K562 (cell line): Measurements from ENCODE around the gene MAD1L1. TPM values are rescaled to one million over a fixed set of nuclear protein-coding genes. Genes with fewer than 3 reads are reported as not detected.

ENCODE experiments used
- ATAC-seq: fragments of 200-7000 bp; cut with Tn5 transposase; 3 replicates; pipeline ENCODE4 v1.9.1; 2020; ENCODE audit warnings: moderate library complexity
- BruUV-seq: library from RNA; stranded (reverse); fragments of 400-500 nt; replicated peaks from 2 replicates; lab custom pipeline; 2021; lab: Mats Ljungman, UMichigan
- CTCF ChIA-PET: fragments of 300-600 bp; formaldehyde crosslinking; extraction: SDS; loops from one replicate; lab custom pipeline; 2021; ENCODE audit warnings: low intra/inter-chr PET ratio; lab: Yijun Ruan, JAX
- POLR2A ChIA-PET: fragments of 300-600, 350-650 bp; sonication (Branson Sonifier 250); formaldehyde crosslinking; extraction: SDS; loops from one replicate; lab custom pipeline; 2021; ENCODE audit warnings: antibody characterized with exemption, inconsistent platforms; lab: Yijun Ruan, JAX
- DNase-seq, 4 experiments: peaks; one replicate each; pipeline versions ENCODE4 v3.0.0 to v3.0.0-alpha.2; 2011 to 2018; ENCODE audit warnings: low spot score in 3 of 4, mixed read lengths in 3 of 4; ENCODE audit errors: extremely low read depth in 1 of 4
- FAIRE-seq: peaks from 2 replicates; lab custom pipeline; 2011; peaks lifted over from hg19 to GRCh38; lab: Jason Lieb, UNC
- H2AFZ ChIP-seq: 2 replicates; pipeline ENCODE4 v1.6.0; 2011; ENCODE audit warnings: low read depth, low read length, control low read depth, inconsistent platforms
- H3K27ac ChIP-seq: fragments of 200-600 bp; 3 replicates; pipeline ENCODE4 v1.8.0; 2011; ENCODE audit warnings: low read depth, mild to moderate bottlenecking, control low read depth, inconsistent platforms, low read length, moderate library complexity, mixed read lengths; ENCODE audit errors: extremely low read depth
- H3K27me3 ChIP-seq, 2 experiments: fragments of 300-600 bp in 1 of 2; 2 replicates in 1 of 2; 3 replicates in 1 of 2; pipeline versions ENCODE4 v1.6.0 to v1.8.0; 2011; ENCODE audit warnings: inconsistent platforms in 2 of 2, low read length in 2 of 2, mild to moderate bottlenecking in 1 of 2, mixed read lengths in 1 of 2, moderate library complexity in 1 of 2; ENCODE audit not compliant: control insufficient read depth in 2 of 2, insufficient read depth in 2 of 2
- H3K36me3 ChIP-seq: fragments of 300-600 bp; 3 replicates; pipeline ENCODE4 v1.8.0; 2011; ENCODE audit warnings: mild to moderate bottlenecking, low read length, inconsistent platforms; ENCODE audit not compliant: control insufficient read depth, insufficient read depth
- H3K4me1 ChIP-seq, 2 experiments: fragments of 200-600 bp in 1 of 2; replicated peaks in 1 of 2; 2 replicates in 1 of 2; 3 replicates in 1 of 2; pipeline versions ENCODE4 v1.5.1 to v1.8.0; 2011; ENCODE audit warnings: inconsistent platforms in 2 of 2, low read length in 2 of 2, mild to moderate bottlenecking in 1 of 2, mixed read lengths in 1 of 2, moderate library complexity in 1 of 2; ENCODE audit not compliant: control insufficient read depth in 2 of 2, insufficient read depth in 2 of 2
- H3K4me2 ChIP-seq: 2 replicates; pipeline ENCODE4 v1.6.1; 2011; ENCODE audit warnings: low read length, control low read depth, inconsistent platforms, mixed read lengths; ENCODE audit not compliant: insufficient read depth
- H3K4me3 ChIP-seq: fragments of 200-600 bp; sonication (generic), shearing (Covaris generic); 2 replicates; pipeline ENCODE4 v1.5.1; 2016; ENCODE audit warnings: control low read depth, inconsistent platforms
- H3K79me2 ChIP-seq: fragments of 200-600 bp; 3 replicates; pipeline ENCODE4 v1.8.0; 2011; ENCODE audit warnings: low read length, inconsistent platforms; ENCODE audit not compliant: control insufficient read depth, insufficient read depth
- H3K9ac ChIP-seq, 2 experiments: 2 replicates each; pipeline versions ENCODE4 v1.6.0 to v1.6.1; 2011; ENCODE audit warnings: low read depth in 2 of 2, low read length in 2 of 2, control low read depth in 1 of 2, inconsistent platforms in 1 of 2, mild to moderate bottlenecking in 1 of 2, mixed read lengths in 1 of 2; ENCODE audit not compliant: insufficient read depth in 1 of 2
- H3K9me1 ChIP-seq: one replicate; pipeline ENCODE4 v1.6.0; 2011; ENCODE audit warnings: inconsistent platforms, mild to moderate bottlenecking, low read length, moderate library complexity; ENCODE audit not compliant: control insufficient read depth, insufficient read depth
- H3K9me3 ChIP-seq: replicated peaks from 2 replicates; pipeline ENCODE4 v1.5.1; 2011; ENCODE audit warnings: low read depth, low read length, inconsistent platforms; ENCODE audit not compliant: control insufficient read depth, insufficient read depth
- H4K20me1 ChIP-seq: replicated peaks from 2 replicates; pipeline ENCODE4 v1.6.1; 2011; ENCODE audit warnings: low read length, inconsistent platforms, mixed read lengths; ENCODE audit not compliant: control insufficient read depth, insufficient read depth
- ARID4B ChIP-seq: sonication (generic); formaldehyde crosslinking; IDR thresholded peaks from 2 replicates; pipeline ENCODE4 v1.8.0; 2022; ENCODE audit warnings: mild to moderate bottlenecking, missing genetic modification reagents
- EP300 ChIP-seq: IDR thresholded peaks from 2 replicates; pipeline ENCODE4 v1.6.1; 2012; ENCODE audit warnings: low read length, improper control_type of control experiment
- NONO ChIP-seq, 2 experiments: fragments of 200-400 bp in 1 of 2; fragments of 450-650 bp in 1 of 2; formaldehyde crosslinking in 1 of 2; IDR thresholded peaks; 2 replicates each; pipeline ENCODE4 v1.6.1; 2017; ENCODE audit warnings: low read depth in 2 of 2, mild to moderate bottlenecking in 2 of 2, moderate library complexity in 2 of 2, low read length in 1 of 2
- PCBP2 ChIP-seq: fragments of 200-400 bp; formaldehyde crosslinking; IDR thresholded peaks from 2 replicates; pipeline ENCODE4 v1.6.1; 2018; ENCODE audit warnings: low read length, low read depth, mild to moderate bottlenecking, moderate library complexity; ENCODE audit not compliant: poor library complexity, severe bottlenecking
- POLR2A ChIP-seq: fragments of 450-650 bp; conservative IDR thresholded peaks from 2 replicates; pipeline ENCODE4 v1.6.1; 2016
- SLC30A9 ChIP-seq: fragments of 250-450 bp; sonication (Bioruptor Pico); IDR thresholded peaks from 2 replicates; pipeline ENCODE4 v1.8.0; 2022; ENCODE audit warnings: mild to moderate bottlenecking, moderate library complexity
- SMC3 ChIP-seq: conservative IDR thresholded peaks from 2 replicates; pipeline ENCODE4 v1.6.1; 2011; ENCODE audit warnings: low read depth, low read length, improper control_type of control experiment; ENCODE audit not compliant: insufficient read depth
- SP2 ChIP-seq: IDR thresholded peaks from 2 replicates; pipeline ENCODE4 v1.6.1; 2011; ENCODE audit warnings: mild to moderate bottlenecking, low read depth, low read length, moderate library complexity; ENCODE audit not compliant: poor library complexity, severe bottlenecking; ENCODE audit errors: extremely low read depth
- ZC3H4 ChIP-seq: sonication (generic); formaldehyde crosslinking; IDR thresholded peaks from 2 replicates; pipeline ENCODE4 v1.9.0; 2021; ENCODE audit warnings: missing genetic modification reagents, borderline replicate concordance
- ZNF165 ChIP-seq: fragments of 250-450 bp; sonication (Bioruptor Pico); IDR thresholded peaks from 2 replicates; pipeline ENCODE4 v1.4.0; 2020; ENCODE audit warnings: borderline replicate concordance
- ZNF778 ChIP-seq: fragments of 450-650 bp; formaldehyde crosslinking; IDR thresholded peaks from 2 replicates; pipeline ENCODE4 v1.4.0; 2020; ENCODE audit warnings: mild to moderate bottlenecking, moderate library complexity
- WGBS: fragments of 100-300 bp; shearing (Covaris generic); methylation state at CpG from one replicate; pipeline ENCODE4 v1.1.6; 2016; ENCODE audit warnings: low coverage, mixed read lengths; ENCODE audit not compliant: insufficient coverage; ENCODE audit errors: missing lambda C conversion rate; 5-methylcytosine and 5-hydroxymethylcytosine counted together
- in situ Hi-C: fragments of 300-500 bp; cut with MboI; formaldehyde crosslinking; loops from 4 replicates; pipeline ENCODE4 v1.15.0; 2018; ENCODE audit warnings: inconsistent platforms, mixed read lengths
- intact Hi-C: fragments of 100-400 bp; cut with micrococcal nuclease; formaldehyde crosslinking; loops from 2 replicates; pipeline ENCODE4 v1.14.2; 2022
- polyA plus RNA-seq, 8 experiments: library from polyadenylated mRNA; depleted of rRNA in 4 of 8; stranded (reverse) in 5 of 8; unstranded in 3 of 8; fragments of >200 nt; fragmentation: Nextera tagmentation in 2 of 8; fragmentation: Illumina TruSeq in 1 of 8; extraction: Ambion mirVana in 2 of 8; extraction: Trizol in 1 of 8; gene quantifications; 2 replicates each; pipeline versions ENCODE4 v1.2.1 to v1.2.3, GENCODE V29; 2011 to 2014; ENCODE audit warnings: inconsistent platforms in 1 of 8, missing spikeins in 1 of 8
- total RNA-seq, 7 experiments: library from RNA; depleted of rRNA in 6 of 7; stranded (reverse); fragments of >200 nt in 6 of 7; fragmentation: Illumina TruSeq in 2 of 7; extraction: Trizol in 2 of 7; gene quantifications; 2 replicates each; pipeline versions ENCODE4 v1.2.1 to v1.2.3, GENCODE V29; 2011 to 2021; ENCODE audit warnings: low replicate concordance in 1 of 7
- TF ChIP-seq, protein P1 (sequence below), 3 experiments: IDR thresholded peaks in 2 of 3; conservative IDR thresholded peaks in 1 of 3; 2 replicates each; pipeline ENCODE4 v1.5.1; 2011 to 2012; ENCODE audit warnings: low read length in 3 of 3, mild to moderate bottlenecking in 3 of 3, control low read depth in 2 of 3, improper control_type of control experiment in 1 of 3, inconsistent platforms in 1 of 3, low read depth in 1 of 3, mixed read lengths in 1 of 3, moderate library complexity in 1 of 3; ENCODE audit not compliant: insufficient read depth in 2 of 3

The MAD1L1 gene
- total and polyA plus RNA-seq, 9 of the 15 experiments (the other 6 are each of a cell fraction or from before 2014, with no cell fraction given) = 1.7 to 89.7 (median 18.0) TPM

- TF ChIP-seq ZNF165 (CRISPR knock-in tag) (no peak), PCBP2 (no peak), SP2 (no peak), EP300 (no peak), ZC3H4 (CRISPR knock-in tag) (no peak), NONO (IDR thresholded peaks at IDR 0.05; ENCODE audit: low read depth in 2 of 2, low read length in 1 of 2) (no peak)
Measured at GRCh38 chr7:2109251-2109872, 123.4 kb downstream of the MAD1L1 start (continued).

DNA sequence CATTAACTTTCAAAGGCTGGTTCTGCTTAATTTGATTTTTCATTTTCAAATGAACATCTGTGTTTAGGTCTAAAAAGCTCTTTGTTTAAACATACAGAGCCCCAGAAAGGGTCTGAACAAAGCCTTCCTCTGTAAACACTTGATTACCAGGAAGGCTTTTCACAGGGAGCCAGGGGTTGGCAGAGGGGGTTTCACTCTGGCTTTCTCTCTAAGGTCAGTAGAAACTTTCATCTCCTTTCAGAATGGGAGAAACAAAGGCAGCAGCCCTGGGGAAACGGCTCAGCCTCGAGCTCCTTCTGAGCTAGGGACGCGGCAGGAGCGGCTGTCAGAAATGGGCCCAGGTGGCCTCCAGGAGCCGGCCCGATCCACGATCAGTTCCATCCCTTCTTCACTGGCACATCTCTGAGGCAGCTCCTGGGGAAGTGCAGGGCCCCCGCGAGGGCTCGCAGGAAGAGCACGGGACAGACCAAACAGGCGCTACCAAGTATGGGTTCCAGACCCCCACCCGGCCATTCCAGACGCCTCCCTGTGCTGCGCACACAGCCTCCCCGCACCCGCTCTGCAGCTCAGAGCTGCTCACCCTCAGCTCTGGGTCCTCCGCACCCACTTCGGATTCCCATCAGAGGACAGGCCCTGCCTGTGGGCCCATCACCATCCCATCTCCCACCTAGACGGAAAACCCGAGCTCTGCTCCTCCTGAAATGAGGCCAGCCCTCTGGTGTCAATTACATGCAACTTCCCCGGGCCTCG, 124.1 kb downstream of the MAD1L1 start:
- H3K9me1 ChIP-seq = no peaks in the 10 kb centered on the region
- no TSS peak for BruUV-seq
- no peak overlapping the region for H2AFZ ChIP-seq
- WGBS = 88% methylated on average over 19 of the region's 24 CpGs
- peaks cover 12% of the 10 kb centered on the region; the same call in 2 of the 3 replicates for H3K79me2 ChIP-seq
- ATAC-seq = no peak
- intact Hi-C loops = loop anchor here (10.0 kb wide), 1 partner anchor 254 kb away; no protein-coding TSS in a partner anchor
- H3K4me1 ChIP-seq = peaks cover 50 to 78% of the 10 kb centered on the region in 2 experiments
- no peaks in the 10 kb centered on the region for H3K27me3 ChIP-seq
- FAIRE-seq = no peak
- peaks cover 1% of the 10 kb centered on the region; the same call in 1 of the 3 replicates for H3K36me3 ChIP-seq
- peak in 1 of 4 experiments; percentile 23 for DNase-seq
- in situ Hi-C loops = no loop called here
- H3K4me3 ChIP-seq = no peak overlapping the region
- POLR2A ChIA-PET = interaction anchor here (0.6 to 1.3 kb wide), 3 partner anchors 10 to 229 kb away, joined by 3 to 4 read pairs (median 4); no protein-coding TSS in a partner anchor
- H4K20me1 ChIP-seq = no peaks in the 10 kb centered on the region
- H3K9me3 ChIP-seq = no peaks in the 10 kb centered on the region
- H3K27ac ChIP-seq = no peak overlapping the region; the same call in 2 of the 3 replicates
- no peak overlapping the region for H3K4me2 ChIP-seq
- H3K9ac ChIP-seq = peak overlapping the region; percentile 46 to 66; a peak in 3 of 4 replicates
- CTCF ChIA-PET = no interaction called here
- no peak for TF ChIP-seq SLC30A9 (CRISPR knock-in tag)
- 0 out of 2 replicates have a peak, but pooled peaks have one; percentile 1 for TF ChIP-seq POLR2A
- TF ChIP-seq ZNF778 = no peak
- no peak for TF ChIP-seq ARID4B (CRISPR knock-in tag)
- no peak for TF ChIP-seq SMC3
- TF ChIP-seq, protein P1, sequence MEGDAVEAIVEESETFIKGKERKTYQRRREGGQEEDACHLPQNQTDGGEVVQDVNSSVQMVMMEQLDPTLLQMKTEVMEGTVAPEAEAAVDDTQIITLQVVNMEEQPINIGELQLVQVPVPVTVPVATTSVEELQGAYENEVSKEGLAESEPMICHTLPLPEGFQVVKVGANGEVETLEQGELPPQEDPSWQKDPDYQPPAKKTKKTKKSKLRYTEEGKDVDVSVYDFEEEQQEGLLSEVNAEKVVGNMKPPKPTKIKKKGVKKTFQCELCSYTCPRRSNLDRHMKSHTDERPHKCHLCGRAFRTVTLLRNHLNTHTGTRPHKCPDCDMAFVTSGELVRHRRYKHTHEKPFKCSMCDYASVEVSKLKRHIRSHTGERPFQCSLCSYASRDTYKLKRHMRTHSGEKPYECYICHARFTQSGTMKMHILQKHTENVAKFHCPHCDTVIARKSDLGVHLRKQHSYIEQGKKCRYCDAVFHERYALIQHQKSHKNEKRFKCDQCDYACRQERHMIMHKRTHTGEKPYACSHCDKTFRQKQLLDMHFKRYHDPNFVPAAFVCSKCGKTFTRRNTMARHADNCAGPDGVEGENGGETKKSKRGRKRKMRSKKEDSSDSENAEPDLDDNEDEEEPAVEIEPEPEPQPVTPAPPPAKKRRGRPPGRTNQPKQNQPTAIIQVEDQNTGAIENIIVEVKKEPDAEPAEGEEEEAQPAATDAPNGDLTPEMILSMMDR (IDR thresholded peaks at IDR 0.05 in 2 of 3, conservative IDR thresholded peaks at IDR 0.05 in 1 of 3; ENCODE audit: insufficient read depth in 2 of 3, low read depth in 1 of 3, low read length in 3 of 3) = 0 out of 6 replicates have a peak, but pooled peaks of 1 of the 3 experiments have one; percentile 7
